Parathyroid adenoma (tissue), 2 donors: ENCODE results near the gene TOMM7.
"Not testable (repeated sequence)": the region's sequence is repeated elsewhere in the genome, so short reads cannot be mapped to it uniquely, and the experiment has no call there.

Source experiments
- H2AFZ ChIP-seq: fragments of 300-600 bp; sonication (generic); one replicate; pipeline ENCODE4 v1.7.0; 2017; ENCODE audit warnings: antibody characterized with exemption, mild to moderate bottlenecking
- H3K27ac ChIP-seq: fragments of 300-600 bp; sonication (generic); one replicate; pipeline ENCODE4 v1.7.0; 2017
- H3K27me3 ChIP-seq: fragments of 300-600 bp; sonication (generic); one replicate; pipeline ENCODE4 v1.7.0; 2017; ENCODE audit warnings: low read length; ENCODE audit not compliant: control insufficient read depth, insufficient read depth
- H3K36me3 ChIP-seq: fragments of 300-600 bp; sonication (generic); one replicate; pipeline ENCODE4 v1.7.0; 2017; ENCODE audit warnings: low read length; ENCODE audit not compliant: control insufficient read depth, insufficient read depth
- H3K4me1 ChIP-seq: fragments of 300-600 bp; sonication (generic); one replicate; pipeline ENCODE4 v1.7.0; 2017; ENCODE audit warnings: control low read depth
- H3K4me2 ChIP-seq: fragments of 300-600 bp; sonication (generic); one replicate; pipeline ENCODE4 v1.7.0; 2017; ENCODE audit warnings: low read length
- H3K4me3 ChIP-seq: fragments of 300-600 bp; sonication (generic); one replicate; pipeline ENCODE4 v1.7.0; 2017; ENCODE audit warnings: low read depth, low read length
- H3K79me2 ChIP-seq: fragments of 300-600 bp; sonication (generic); one replicate; pipeline ENCODE4 v1.7.0; 2017; ENCODE audit warnings: control low read depth
- H3K9ac ChIP-seq: fragments of 300-600 bp; sonication (generic); one replicate; pipeline ENCODE4 v1.7.0; 2017; ENCODE audit warnings: mild to moderate bottlenecking
- H3K9me3 ChIP-seq: fragments of 300-600 bp; sonication (generic); one replicate; pipeline ENCODE4 v1.7.0; 2017; ENCODE audit warnings: low read length; ENCODE audit not compliant: control insufficient read depth
- TF ChIP-seq, protein P1 (sequence below): fragments of 300-600 bp; sonication (generic); IDR thresholded peaks from one replicate; pipeline ENCODE4 v1.7.0; 2017; ENCODE audit warnings: antibody characterized with exemption, mild to moderate bottlenecking
- donor health status: primary hyperparathyroidism.

Gene TOMM7

DNA sequence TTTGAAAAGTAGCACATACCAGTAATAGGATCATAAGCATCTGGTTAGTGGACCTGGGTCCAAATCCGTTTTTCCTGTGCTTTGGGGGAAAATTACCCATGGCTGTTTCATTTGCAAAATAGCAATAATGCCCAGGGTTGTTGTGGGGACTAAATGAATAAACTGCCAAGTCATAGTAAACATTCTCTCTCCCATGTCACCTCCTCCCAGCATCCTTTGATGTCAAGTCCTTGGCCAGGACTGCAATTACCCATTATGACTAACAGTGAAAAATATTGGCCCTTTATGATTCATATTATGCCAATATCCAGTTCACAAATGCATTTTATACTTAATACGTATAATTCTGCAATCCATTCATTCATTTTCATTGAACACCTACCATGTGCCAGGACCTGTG, 23.0 kb downstream of the TOMM7 start:
- TF ChIP-seq, protein P1, sequence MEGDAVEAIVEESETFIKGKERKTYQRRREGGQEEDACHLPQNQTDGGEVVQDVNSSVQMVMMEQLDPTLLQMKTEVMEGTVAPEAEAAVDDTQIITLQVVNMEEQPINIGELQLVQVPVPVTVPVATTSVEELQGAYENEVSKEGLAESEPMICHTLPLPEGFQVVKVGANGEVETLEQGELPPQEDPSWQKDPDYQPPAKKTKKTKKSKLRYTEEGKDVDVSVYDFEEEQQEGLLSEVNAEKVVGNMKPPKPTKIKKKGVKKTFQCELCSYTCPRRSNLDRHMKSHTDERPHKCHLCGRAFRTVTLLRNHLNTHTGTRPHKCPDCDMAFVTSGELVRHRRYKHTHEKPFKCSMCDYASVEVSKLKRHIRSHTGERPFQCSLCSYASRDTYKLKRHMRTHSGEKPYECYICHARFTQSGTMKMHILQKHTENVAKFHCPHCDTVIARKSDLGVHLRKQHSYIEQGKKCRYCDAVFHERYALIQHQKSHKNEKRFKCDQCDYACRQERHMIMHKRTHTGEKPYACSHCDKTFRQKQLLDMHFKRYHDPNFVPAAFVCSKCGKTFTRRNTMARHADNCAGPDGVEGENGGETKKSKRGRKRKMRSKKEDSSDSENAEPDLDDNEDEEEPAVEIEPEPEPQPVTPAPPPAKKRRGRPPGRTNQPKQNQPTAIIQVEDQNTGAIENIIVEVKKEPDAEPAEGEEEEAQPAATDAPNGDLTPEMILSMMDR, result no peak
- no peaks in the 10 kb centered on the region for H3K79me2 ChIP-seq
- H3K27me3 ChIP-seq, result no peaks in the 10 kb centered on the region
- no peak overlapping the region for H3K4me3 ChIP-seq
- H2AFZ ChIP-seq, result no peak overlapping the region
- H3K9ac ChIP-seq, result no peak overlapping the region
- no peaks in the 10 kb centered on the region for H3K9me3 ChIP-seq
- no peaks in the 10 kb centered on the region for H3K4me1 ChIP-seq
- H3K4me2 ChIP-seq, result no peak overlapping the region
- H3K36me3 ChIP-seq, result no peaks in the 10 kb centered on the region
- H3K27ac ChIP-seq, result no peak overlapping the region

DNA sequence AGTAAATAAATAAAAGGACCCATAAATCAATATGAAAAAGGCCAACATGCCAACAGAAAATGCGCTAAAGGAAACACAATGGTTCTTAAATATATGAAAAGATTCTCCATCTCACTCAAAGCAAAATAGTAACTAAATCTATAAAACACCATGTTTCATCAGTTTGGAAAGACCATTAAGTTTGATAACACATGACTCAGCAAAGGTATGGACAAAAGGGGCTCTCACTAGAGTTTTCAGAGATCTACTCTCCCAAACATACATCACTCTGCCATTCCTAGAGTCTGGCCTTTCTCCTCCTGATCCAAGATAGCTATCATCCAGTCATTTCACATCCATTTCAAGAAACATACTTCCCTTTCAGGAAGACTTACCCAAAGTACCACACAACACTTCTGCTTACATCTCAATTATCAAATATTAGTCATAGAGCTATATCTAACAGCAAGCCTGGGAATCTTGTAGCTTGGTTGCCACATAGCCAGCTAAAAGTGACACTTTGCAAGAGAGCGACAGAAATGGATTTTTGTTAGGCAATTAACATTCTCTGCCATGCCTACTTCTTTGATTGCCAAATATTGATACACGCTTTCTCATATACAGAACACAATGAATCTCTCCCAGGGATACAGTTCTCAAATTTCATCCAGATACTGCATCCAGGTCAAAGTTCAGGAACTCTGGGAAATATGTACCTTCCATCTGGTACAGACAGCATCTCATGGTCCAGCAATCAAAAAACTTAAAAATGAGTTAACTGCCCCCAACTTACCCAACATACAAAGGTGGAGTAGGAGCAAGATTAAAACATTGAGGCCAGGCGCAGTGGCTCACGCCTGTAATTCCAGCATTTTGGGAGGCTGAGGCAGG, 28.8 kb downstream of the TOMM7 start:
- Histone ChIP-seq H3K9ac (no peak overlapping the region), H3K4me1 (no peaks in the 10 kb centered on the region), H3K27me3 (no peaks in the 10 kb centered on the region), H3K27ac (no peak overlapping the region), H3K4me2 (no peak overlapping the region), H3K79me2 (no peaks in the 10 kb centered on the region), H2AFZ (no peak overlapping the region), H3K36me3 (no peaks in the 10 kb centered on the region), H3K4me3 (no peak overlapping the region), H3K9me3 (no peaks in the 10 kb centered on the region)
- TF ChIP-seq, protein P1, result no peak

DNA sequence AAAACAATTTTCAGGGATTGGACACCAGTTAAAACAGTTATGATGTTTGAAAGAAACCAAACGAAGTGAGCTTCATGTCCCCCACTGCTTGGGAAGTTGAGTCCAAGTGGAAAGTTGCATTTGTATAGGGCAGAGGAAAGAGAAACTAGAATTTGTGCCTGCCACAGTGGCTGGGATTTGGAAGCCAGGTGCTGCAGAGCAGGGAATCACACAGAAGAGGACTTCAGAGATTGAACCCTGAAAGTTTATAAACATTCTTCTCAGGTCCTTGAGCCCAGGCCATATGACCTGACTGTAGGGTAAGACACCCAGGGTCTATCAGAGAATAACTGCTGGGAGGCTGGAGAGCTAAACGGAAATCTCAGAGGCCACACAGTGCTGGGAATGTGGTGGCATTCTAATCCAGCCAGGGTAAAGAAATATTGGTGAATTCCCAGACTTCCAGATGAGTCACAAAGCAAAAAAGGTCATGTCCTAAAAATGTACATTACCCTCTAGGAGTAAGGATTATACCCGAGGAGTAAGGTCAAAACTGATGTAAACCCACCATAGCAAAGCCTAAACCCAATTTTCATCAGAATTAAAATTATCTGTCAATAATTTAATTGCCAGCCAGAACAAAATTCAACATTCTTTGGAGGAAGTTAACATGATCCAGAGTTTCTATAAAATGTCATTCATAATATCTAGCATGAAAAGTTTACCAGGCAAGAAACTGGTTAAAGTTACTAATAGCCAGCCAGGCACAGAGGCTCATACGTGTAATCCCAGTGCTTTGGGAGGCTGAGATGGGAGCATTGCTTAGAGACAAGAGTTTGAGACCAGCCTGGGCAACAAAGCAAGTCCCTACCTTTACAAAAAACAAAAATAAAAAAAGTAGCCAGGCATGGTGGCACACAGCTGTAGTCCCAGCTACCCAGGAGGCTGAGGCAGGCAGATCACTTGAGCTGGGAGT, 31.2 kb downstream of the TOMM7 start:
- Histone ChIP-seq H3K79me2 (no peaks in the 10 kb centered on the region), H3K4me2 (no peak overlapping the region), H3K9ac (no peak overlapping the region), H3K27me3 (no peaks in the 10 kb centered on the region), H3K4me3 (no peak overlapping the region), H3K4me1 (no peaks in the 10 kb centered on the region), H3K36me3 (no peaks in the 10 kb centered on the region), H2AFZ (no peak overlapping the region), H3K27ac (no peak overlapping the region), H3K9me3 (no peaks in the 10 kb centered on the region)
- TF ChIP-seq, protein P1, result no peak

DNA sequence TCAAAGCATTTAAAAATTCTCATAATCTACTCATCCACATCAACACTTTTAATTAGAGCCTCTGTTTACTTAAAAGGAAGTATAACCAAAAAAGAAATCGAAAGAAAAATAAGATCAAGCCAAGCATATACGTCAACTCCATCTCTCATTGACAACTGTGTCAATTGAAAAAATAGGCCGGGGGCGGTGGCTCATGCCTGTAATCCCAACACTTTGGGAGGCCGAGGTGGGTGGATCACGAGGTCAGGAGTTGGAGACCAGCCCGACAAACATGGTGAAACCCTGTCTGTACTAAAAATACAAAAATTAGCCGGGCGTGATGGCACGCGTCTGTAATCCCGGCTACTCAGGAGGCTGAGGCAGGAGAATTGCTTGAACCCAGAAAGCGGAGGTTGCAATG, 32.0 kb downstream of the TOMM7 start:
- not testable (repeated sequence) for H3K79me2 ChIP-seq, H2AFZ ChIP-seq, H3K27ac ChIP-seq, H3K27me3 ChIP-seq, H3K4me2 ChIP-seq, H3K4me3 ChIP-seq, H3K36me3 ChIP-seq, H3K9ac ChIP-seq, H3K4me1 ChIP-seq, H3K9me3 ChIP-seq

DNA sequence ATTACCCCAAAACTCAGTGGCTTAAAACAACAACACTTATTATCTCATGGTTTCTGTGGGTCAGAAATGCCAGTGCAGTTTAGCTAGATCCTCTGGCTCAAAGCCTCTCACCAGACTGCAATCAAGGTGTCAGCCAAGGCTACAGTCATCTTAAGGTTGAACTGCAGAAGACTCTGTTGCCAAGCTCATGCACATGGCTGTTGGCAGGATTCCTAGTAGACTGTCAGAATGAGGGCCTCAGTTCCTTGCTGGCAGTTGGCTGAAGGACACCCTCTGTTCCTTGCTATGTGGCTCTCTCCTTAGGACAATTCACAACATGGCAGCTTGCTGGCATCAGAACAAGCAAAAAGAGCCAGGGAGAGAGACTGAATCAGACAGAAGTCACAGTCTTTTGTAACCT, 34.7 kb downstream of the TOMM7 start:
- Histone ChIP-seq H3K4me3 (no peak overlapping the region), H3K9me3 (no peaks in the 10 kb centered on the region), H3K36me3 (no peaks in the 10 kb centered on the region), H3K79me2 (no peaks in the 10 kb centered on the region), H3K9ac (no peak overlapping the region), H2AFZ (no peak overlapping the region), H3K27ac (no peak overlapping the region), H3K4me2 (no peak overlapping the region), H3K4me1 (no peaks in the 10 kb centered on the region), H3K27me3 (no peaks in the 10 kb centered on the region)
- TF ChIP-seq, protein P1, result no peak
